ENCODE measurements around the gene EML4.
A peak's percentile ranks its signal among the peaks of the same experiment; 100 is the strongest.
"Not testable (repeated sequence)": the region's sequence is repeated elsewhere in the genome, so short reads cannot be mapped to it uniquely, and the experiment has no call there.

EML4 gene

GRCh38 chr2:42128721-42129486, 40.2 kb upstream of the EML4 start:
- Histone ChIP-seq H3K4me1 (ENCODE audit: insufficient read depth, low read length) (peaks cover 92% of the 10 kb centered on the region), H3K9ac (ENCODE audit: low read depth, low read length) (no peak overlapping the region), H3K4me3 (ENCODE audit: low read depth in 1 of 2, low read length in 2 of 2) (no peak overlapping the region), H3K36me3 (ENCODE audit: insufficient read depth, low read length) (no peaks in the 10 kb centered on the region), H4K20me1 (ENCODE audit: insufficient read depth, low read length) (no peaks in the 10 kb centered on the region), H3K9me3 (ENCODE audit: insufficient read depth, low read length, severe bottlenecking) (no peaks in the 10 kb centered on the region), H3K4me2 (ENCODE audit: insufficient read depth, low read length) (no peak overlapping the region), H3K79me2 (ENCODE audit: insufficient read depth, low read length) (no peaks in the 10 kb centered on the region), H3K27ac (ENCODE audit: low read length) (peak overlapping the region; percentile 52; the same call in 1 of the 2 replicates), H2AFZ (ENCODE audit: low read depth, low read length) (no peak overlapping the region), H3K27me3 (ENCODE audit: insufficient read depth, low read length, poor library complexity) (no peaks in the 10 kb centered on the region)
- DNase-seq (no peak), ATAC-seq (ENCODE audit: insufficient read depth, low read depth) (no peak)
- TF ChIP-seq EZH2 (IDR thresholded peaks at IDR 0.05; ENCODE audit: borderline replicate concordance, low read depth, low read length, severe bottlenecking) (no peak), CTCF (IDR thresholded peaks at IDR 0.05; ENCODE audit: borderline replicate concordance, extremely low read depth, low read length, poor library complexity, severe bottlenecking) (no peak)

- H3K36me3 ChIP-seq (ENCODE audit: insufficient read depth, low read length), result no peaks in the 10 kb centered on the region
- H3K9me3 ChIP-seq (ENCODE audit: insufficient read depth, low read length, severe bottlenecking), result no peaks in the 10 kb centered on the region
- DNase-seq (no peak), ATAC-seq (ENCODE audit: insufficient read depth, low read depth) (no peak)
- TF ChIP-seq CTCF (IDR thresholded peaks at IDR 0.05; ENCODE audit: borderline replicate concordance, extremely low read depth, low read length, poor library complexity, severe bottlenecking), result no peak
- no peak for TF ChIP-seq EZH2 (IDR thresholded peaks at IDR 0.05; ENCODE audit: borderline replicate concordance, low read depth, low read length, severe bottlenecking)
- no peak overlapping the region for H3K9ac ChIP-seq (ENCODE audit: low read depth, low read length)
- H3K79me2 ChIP-seq (ENCODE audit: insufficient read depth, low read length), result no peaks in the 10 kb centered on the region
- H3K4me1 ChIP-seq (ENCODE audit: insufficient read depth, low read length), result peaks cover 87% of the 10 kb centered on the region
- H3K27me3 ChIP-seq (ENCODE audit: insufficient read depth, low read length, poor library complexity), result no peaks in the 10 kb centered on the region
- H3K4me3 ChIP-seq (ENCODE audit: low read depth in 1 of 2, low read length in 2 of 2), result no peak overlapping the region
- H3K4me2 ChIP-seq (ENCODE audit: insufficient read depth, low read length), result no peak overlapping the region
- H3K27ac ChIP-seq (ENCODE audit: low read length), result peak overlapping the region; percentile 52; the same call in 1 of the 2 replicates
- no peak overlapping the region for H2AFZ ChIP-seq (ENCODE audit: low read depth, low read length)
- H4K20me1 ChIP-seq (ENCODE audit: insufficient read depth, low read length), result no peaks in the 10 kb centered on the region
These were observed 39.7 kb upstream of the EML4 start for GRCh38 chr2:42129487-42129852.

GRCh38 chr2:42129947-42130346, 39.2 kb upstream of the EML4 start:
- H2AFZ ChIP-seq (ENCODE audit: low read depth, low read length), result no peak overlapping the region
- H4K20me1 ChIP-seq (ENCODE audit: insufficient read depth, low read length), result no peaks in the 10 kb centered on the region
- H3K4me3 ChIP-seq (ENCODE audit: low read depth in 1 of 2, low read length in 2 of 2), result no peak overlapping the region
- no peaks in the 10 kb centered on the region for H3K9me3 ChIP-seq (ENCODE audit: insufficient read depth, low read length, severe bottlenecking)
- TF ChIP-seq EZH2 (IDR thresholded peaks at IDR 0.05; ENCODE audit: borderline replicate concordance, low read depth, low read length, severe bottlenecking) (no peak), CTCF (IDR thresholded peaks at IDR 0.05; ENCODE audit: borderline replicate concordance, extremely low read depth, low read length, poor library complexity, severe bottlenecking) (no peak)
- H3K4me1 ChIP-seq (ENCODE audit: insufficient read depth, low read length), result peaks cover 82% of the 10 kb centered on the region
- no peak overlapping the region for H3K4me2 ChIP-seq (ENCODE audit: insufficient read depth, low read length)
- H3K79me2 ChIP-seq (ENCODE audit: insufficient read depth, low read length), result no peaks in the 10 kb centered on the region
- H3K9ac ChIP-seq (ENCODE audit: low read depth, low read length), result no peak overlapping the region
- no peak overlapping the region for H3K27ac ChIP-seq (ENCODE audit: low read length)
- H3K36me3 ChIP-seq (ENCODE audit: insufficient read depth, low read length), result no peaks in the 10 kb centered on the region
- no peak for DNase-seq
- ATAC-seq (ENCODE audit: insufficient read depth, low read depth), result no peak
- no peaks in the 10 kb centered on the region for H3K27me3 ChIP-seq (ENCODE audit: insufficient read depth, low read length, poor library complexity)

GRCh38 chr2:42130858-42131257, 38.3 kb upstream of the EML4 start:
- H3K4me1 ChIP-seq (ENCODE audit: insufficient read depth, low read length), result peaks cover 75% of the 10 kb centered on the region
- H3K27ac ChIP-seq (ENCODE audit: low read length); H3K79me2 ChIP-seq (ENCODE audit: insufficient read depth, low read length); H3K9ac ChIP-seq (ENCODE audit: low read depth, low read length); ATAC-seq (ENCODE audit: insufficient read depth, low read depth); H3K4me2 ChIP-seq (ENCODE audit: insufficient read depth, low read length); H3K27me3 ChIP-seq (ENCODE audit: insufficient read depth, low read length, poor library complexity); H3K9me3 ChIP-seq (ENCODE audit: insufficient read depth, low read length, severe bottlenecking); H3K36me3 ChIP-seq (ENCODE audit: insufficient read depth, low read length); H4K20me1 ChIP-seq (ENCODE audit: insufficient read depth, low read length); H3K4me3 ChIP-seq (ENCODE audit: low read depth in 1 of 2, low read length in 2 of 2); DNase-seq; H2AFZ ChIP-seq (ENCODE audit: low read depth, low read length): not testable (repeated sequence)
